ENCODE data around the gene MAPK4.
"Not testable (repeated sequence)": the region's sequence is repeated elsewhere in the genome, so short reads cannot be mapped to it uniquely, and the experiment has no call there.

MAPK4 gene

GRCh38 chr18:50545936-50546335, 14.0 kb upstream of the MAPK4 start:
- TF ChIP-seq CTCF (IDR thresholded peaks at IDR 0.05; ENCODE audit: low read depth, low read length, missing control alignments): no peak
- no peak for DNase-seq (ENCODE audit: extremely low read depth, low read depth)
- H3K4me3 ChIP-seq (replicated peaks; ENCODE audit: low read depth, low read length): no peak overlapping the region

GRCh38 chr18:50548160-50548559, 11.7 kb upstream of the MAPK4 start:
- no peak for TF ChIP-seq CTCF (IDR thresholded peaks at IDR 0.05; ENCODE audit: low read depth, low read length, missing control alignments)
- no peak for DNase-seq (ENCODE audit: extremely low read depth, low read depth)
- H3K4me3 ChIP-seq (replicated peaks; ENCODE audit: low read depth, low read length): no peak overlapping the region

DNA sequence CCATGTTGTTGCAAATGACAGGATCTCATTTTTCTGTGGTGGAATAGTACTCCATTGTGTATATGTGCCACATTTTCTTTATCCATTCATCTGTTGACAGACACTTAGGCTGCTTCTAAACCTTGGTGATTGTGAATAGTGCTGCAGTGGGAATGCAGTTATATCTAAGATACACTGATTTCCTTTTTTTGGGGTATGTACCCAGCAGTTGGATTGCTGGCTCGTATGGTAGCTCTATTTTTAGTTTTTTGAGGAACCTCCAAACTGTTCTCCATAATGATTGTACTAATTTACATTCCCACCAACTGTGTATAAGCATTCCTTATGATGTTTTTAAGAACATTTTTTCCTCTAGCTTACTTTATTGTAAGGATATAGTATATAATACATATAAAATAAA, 8.2 kb upstream of the MAPK4 start:
- H3K4me3 ChIP-seq (replicated peaks; ENCODE audit: low read depth, low read length); DNase-seq (ENCODE audit: extremely low read depth, low read depth): not testable (repeated sequence)

- H3K4me3 ChIP-seq (replicated peaks; ENCODE audit: low read depth, low read length): no peak overlapping the region
- no peak for TF ChIP-seq CTCF (IDR thresholded peaks at IDR 0.05; ENCODE audit: low read depth, low read length, missing control alignments)
- no peak for DNase-seq (ENCODE audit: extremely low read depth, low read depth)
Observed at GRCh38 chr18:50558157-50558556, 1.7 kb upstream of the MAPK4 start.

- no peak for DNase-seq (ENCODE audit: extremely low read depth, low read depth)
- TF ChIP-seq CTCF (IDR thresholded peaks at IDR 0.05; ENCODE audit: low read depth, low read length, missing control alignments): no peak
Observed at GRCh38 chr18:50558948-50559751, 737 bp upstream of the MAPK4 start.

DNA sequence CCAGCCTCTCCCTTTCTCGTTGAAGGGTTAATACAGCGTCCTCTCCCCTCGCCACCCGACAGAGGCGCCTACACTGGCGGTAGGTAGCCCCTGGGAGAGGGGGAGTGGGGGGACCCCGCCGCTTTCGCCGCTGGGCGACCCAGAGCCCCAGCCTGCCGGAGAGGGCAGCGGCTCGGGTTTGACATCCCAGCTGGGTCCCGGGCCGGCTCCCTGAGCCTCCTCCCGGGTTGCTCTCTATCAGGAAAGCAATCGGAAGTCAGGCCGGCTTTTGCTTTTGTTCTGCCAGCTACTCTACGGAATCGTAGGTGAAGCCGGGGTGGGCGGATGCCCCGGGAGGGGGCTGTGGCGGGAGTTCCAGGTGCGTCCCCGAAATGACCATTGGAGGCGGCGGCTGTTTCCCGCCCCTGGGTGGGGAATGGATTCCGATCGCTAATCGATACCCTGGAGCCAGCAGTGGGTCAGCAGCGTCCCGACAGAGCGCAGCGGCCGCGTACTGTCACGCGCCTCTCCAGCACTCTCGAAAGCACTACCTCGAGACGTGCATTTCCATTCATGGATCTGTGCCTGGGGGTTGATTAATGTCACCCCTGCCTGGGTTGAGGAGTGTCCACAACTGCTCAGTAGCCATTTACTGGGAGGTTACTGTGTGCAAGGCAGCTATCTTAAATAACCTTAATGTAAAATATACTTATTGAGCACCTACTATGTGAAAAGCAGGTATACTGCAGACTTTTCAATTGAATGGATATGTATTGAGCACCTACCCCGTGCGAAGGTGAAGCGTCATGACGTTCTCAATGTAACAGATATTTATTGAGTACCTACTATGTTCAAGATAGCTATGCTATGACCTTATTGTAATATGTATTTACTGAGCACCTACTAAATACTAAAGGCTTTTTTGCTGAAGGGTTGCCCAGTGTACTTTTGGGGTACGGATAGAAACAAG, 1.1 kb downstream of the MAPK4 start:
- no peak overlapping the region for H3K4me3 ChIP-seq (replicated peaks; ENCODE audit: low read depth, low read length)
- no peak for DNase-seq (ENCODE audit: extremely low read depth, low read depth)
- no peak for TF ChIP-seq CTCF (IDR thresholded peaks at IDR 0.05; ENCODE audit: low read depth, low read length, missing control alignments)

More at GRCh38 chr18:50558948-50559751, 737 bp upstream of the MAPK4 start:
- H3K4me3 ChIP-seq (replicated peaks; ENCODE audit: low read depth, low read length): no peak overlapping the region

DNA sequence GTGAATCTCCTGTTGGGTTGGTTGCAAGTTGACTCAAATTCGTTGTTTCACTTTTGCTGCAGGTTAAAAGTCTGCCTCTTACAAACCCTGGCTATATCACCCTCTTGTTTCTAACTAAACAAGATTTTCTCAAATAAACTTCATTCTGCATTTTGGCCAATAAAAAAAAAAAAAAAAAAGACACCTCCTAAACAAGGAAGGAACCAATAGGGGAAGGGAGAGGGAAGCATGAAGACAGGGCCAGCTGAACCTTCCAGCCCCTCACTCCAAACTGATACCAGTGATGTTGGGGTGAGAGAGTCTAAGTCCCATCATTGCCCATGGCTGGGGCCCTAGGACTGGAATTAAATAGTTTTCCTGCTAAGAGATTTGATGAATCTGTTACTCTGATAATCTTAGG, 2.4 kb downstream of the MAPK4 start:
- not testable (repeated sequence) for DNase-seq (ENCODE audit: extremely low read depth, low read depth)

More for the DNA sequence above, 2.4 kb downstream of the MAPK4 start:
- H3K4me3 ChIP-seq (replicated peaks; ENCODE audit: low read depth, low read length): not testable (repeated sequence)

Measured in HFF-Myc (cell line).